Jurkat, Clone E6-1 (cell line): ENCODE data around the gene PTPRN2.

ENCODE experiments used
- DNase-seq: peaks from one replicate; pipeline ENCODE4 v3.0.0-alpha.2; 2011; ENCODE audit warnings: low read depth, low spot score
- H3K4me3 ChIP-seq: 2 replicates; pipeline ENCODE4 v1.5.1; 2011; ENCODE audit warnings: mild to moderate bottlenecking, low read length, control low read depth, moderate library complexity

PTPRN2 gene

GRCh38 chr7:157767506-157768197 is 820.0 kb downstream of the PTPRN2 start:
- H3K4me3 ChIP-seq: no peak overlapping the region
- no peak for DNase-seq

- no peak for DNase-seq
- no peak overlapping the region for H3K4me3 ChIP-seq
Measured at GRCh38 chr7:157766098-157766497, 821.5 kb downstream of the PTPRN2 start.

- DNase-seq: no peak
- no peak overlapping the region for H3K4me3 ChIP-seq
Measured at GRCh38 chr7:157764946-157765537, 822.6 kb downstream of the PTPRN2 start.

GRCh38 chr7:157764193-157764592 is 823.4 kb downstream of the PTPRN2 start:
- no peak for DNase-seq

GRCh38 chr7:157763279-157764000 is 824.2 kb downstream of the PTPRN2 start:
- no peak overlapping the region for H3K4me3 ChIP-seq
- no peak for DNase-seq

More at GRCh38 chr7:157764193-157764592, 823.4 kb downstream of the PTPRN2 start:
- H3K4me3 ChIP-seq: no peak overlapping the region

- H3K4me3 ChIP-seq: no peak overlapping the region
- DNase-seq: no peak
Measured at GRCh38 chr7:157762824-157763223, 824.8 kb downstream of the PTPRN2 start.

GRCh38 chr7:157760004-157760730 is 827.5 kb downstream of the PTPRN2 start:
- DNase-seq: peak; percentile 36
- H3K4me3 ChIP-seq: no peak overlapping the region

GRCh38 chr7:157759246-157759805 is 828.3 kb downstream of the PTPRN2 start:
- no peak overlapping the region for H3K4me3 ChIP-seq
- no peak for DNase-seq

GRCh38 chr7:157758468-157759245 is 829.0 kb downstream of the PTPRN2 start:
- no peak for DNase-seq
- H3K4me3 ChIP-seq: no peak overlapping the region

GRCh38 chr7:157757776-157758467 is 829.7 kb downstream of the PTPRN2 start:
- DNase-seq: no peak

GRCh38 chr7:157757211-157757610 is 830.4 kb downstream of the PTPRN2 start:
- H3K4me3 ChIP-seq: no peak overlapping the region
- no peak for DNase-seq

More at GRCh38 chr7:157757776-157758467, 829.7 kb downstream of the PTPRN2 start:
- no peak overlapping the region for H3K4me3 ChIP-seq

GRCh38 chr7:157755741-157756140 is 831.9 kb downstream of the PTPRN2 start:
- H3K4me3 ChIP-seq: no peak overlapping the region
- no peak for DNase-seq

GRCh38 chr7:157754416-157754790 is 833.2 kb downstream of the PTPRN2 start:
- no peak overlapping the region for H3K4me3 ChIP-seq
- no peak for DNase-seq

GRCh38 chr7:157753713-157754415 is 833.8 kb downstream of the PTPRN2 start:
- no peak overlapping the region for H3K4me3 ChIP-seq
- DNase-seq: no peak

- no peak for DNase-seq
- no peak overlapping the region for H3K4me3 ChIP-seq
Measured at GRCh38 chr7:157752832-157753291, 834.8 kb downstream of the PTPRN2 start.

GRCh38 chr7:157751951-157752673 is 835.5 kb downstream of the PTPRN2 start:
- H3K4me3 ChIP-seq: no peak overlapping the region
- DNase-seq: no peak

- no peak overlapping the region for H3K4me3 ChIP-seq
- DNase-seq: no peak
Measured at GRCh38 chr7:157751406-157751805, 836.2 kb downstream of the PTPRN2 start.
